K562 (cell line): ENCODE measurements around the gene BRD4.

ENCODE experiments used
- GATA2 ChIP-seq: sonication (generic); formaldehyde crosslinking; IDR thresholded peaks from 2 replicates; pipeline ENCODE4 v1.4.0; 2020; ENCODE audit warnings: mild to moderate bottlenecking, missing genetic modification reagents
- RB1 ChIP-seq: fragments of 450-650 bp; IDR thresholded peaks from 2 replicates; pipeline ENCODE4 v1.6.1; 2017; ENCODE audit warnings: low read depth, mild to moderate bottlenecking
- ZNF3 ChIP-seq: fragments of 250-450 bp; sonication (Bioruptor Pico); IDR thresholded peaks from 2 replicates; pipeline ENCODE4 v1.5.0; 2021; ENCODE audit warnings: mild to moderate bottlenecking, moderate library complexity
- TF ChIP-seq, protein P1 (sequence below), 3 experiments: IDR thresholded peaks in 2 of 3; conservative IDR thresholded peaks in 1 of 3; 2 replicates each; pipeline ENCODE4 v1.5.1; 2011 to 2012; ENCODE audit warnings: low read length in 3 of 3, mild to moderate bottlenecking in 3 of 3, control low read depth in 2 of 3, improper control_type of control experiment in 1 of 3, inconsistent platforms in 1 of 3, low read depth in 1 of 3, mixed read lengths in 1 of 3, moderate library complexity in 1 of 3; ENCODE audit not compliant: insufficient read depth in 2 of 3
- TF ChIP-seq, protein P2 (sequence below), 2 experiments: fragments of 450-650 bp; formaldehyde crosslinking in 1 of 2; IDR thresholded peaks; 2 replicates each; pipeline versions ENCODE4 v1.4.0 to v1.6.1; 2014 to 2020; ENCODE audit warnings: mild to moderate bottlenecking in 2 of 2, borderline replicate concordance in 1 of 2, low read depth in 1 of 2

DNA sequence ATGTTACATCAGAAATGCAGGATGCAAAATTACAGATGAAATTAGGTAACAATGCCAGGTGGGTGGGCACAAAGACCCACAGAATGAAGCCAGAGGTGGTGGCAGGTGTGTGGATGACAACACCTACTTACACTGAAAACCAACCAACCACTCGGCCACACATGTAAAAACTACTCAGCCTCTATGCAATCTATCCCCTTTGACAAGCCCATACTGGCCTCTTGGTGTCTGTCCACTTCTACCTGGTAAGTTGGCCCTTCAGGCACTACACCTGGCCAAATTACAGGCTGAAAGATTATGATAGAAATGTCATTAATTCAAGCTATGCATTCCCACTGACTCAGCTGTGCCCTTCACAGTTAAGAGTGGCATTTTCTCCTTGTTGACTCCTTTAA is 50.0 kb downstream of the BRD4 start:
- no peak for TF ChIP-seq ZNF3 (CRISPR knock-in tag)
- TF ChIP-seq GATA2: no peak
- TF ChIP-seq, protein P1, sequence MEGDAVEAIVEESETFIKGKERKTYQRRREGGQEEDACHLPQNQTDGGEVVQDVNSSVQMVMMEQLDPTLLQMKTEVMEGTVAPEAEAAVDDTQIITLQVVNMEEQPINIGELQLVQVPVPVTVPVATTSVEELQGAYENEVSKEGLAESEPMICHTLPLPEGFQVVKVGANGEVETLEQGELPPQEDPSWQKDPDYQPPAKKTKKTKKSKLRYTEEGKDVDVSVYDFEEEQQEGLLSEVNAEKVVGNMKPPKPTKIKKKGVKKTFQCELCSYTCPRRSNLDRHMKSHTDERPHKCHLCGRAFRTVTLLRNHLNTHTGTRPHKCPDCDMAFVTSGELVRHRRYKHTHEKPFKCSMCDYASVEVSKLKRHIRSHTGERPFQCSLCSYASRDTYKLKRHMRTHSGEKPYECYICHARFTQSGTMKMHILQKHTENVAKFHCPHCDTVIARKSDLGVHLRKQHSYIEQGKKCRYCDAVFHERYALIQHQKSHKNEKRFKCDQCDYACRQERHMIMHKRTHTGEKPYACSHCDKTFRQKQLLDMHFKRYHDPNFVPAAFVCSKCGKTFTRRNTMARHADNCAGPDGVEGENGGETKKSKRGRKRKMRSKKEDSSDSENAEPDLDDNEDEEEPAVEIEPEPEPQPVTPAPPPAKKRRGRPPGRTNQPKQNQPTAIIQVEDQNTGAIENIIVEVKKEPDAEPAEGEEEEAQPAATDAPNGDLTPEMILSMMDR (IDR thresholded peaks at IDR 0.05 in 2 of 3, conservative IDR thresholded peaks at IDR 0.05 in 1 of 3; ENCODE audit: insufficient read depth in 2 of 3, low read depth in 1 of 3, low read length in 3 of 3): no peak
- TF ChIP-seq RB1: no peak
- TF ChIP-seq, protein P2, sequence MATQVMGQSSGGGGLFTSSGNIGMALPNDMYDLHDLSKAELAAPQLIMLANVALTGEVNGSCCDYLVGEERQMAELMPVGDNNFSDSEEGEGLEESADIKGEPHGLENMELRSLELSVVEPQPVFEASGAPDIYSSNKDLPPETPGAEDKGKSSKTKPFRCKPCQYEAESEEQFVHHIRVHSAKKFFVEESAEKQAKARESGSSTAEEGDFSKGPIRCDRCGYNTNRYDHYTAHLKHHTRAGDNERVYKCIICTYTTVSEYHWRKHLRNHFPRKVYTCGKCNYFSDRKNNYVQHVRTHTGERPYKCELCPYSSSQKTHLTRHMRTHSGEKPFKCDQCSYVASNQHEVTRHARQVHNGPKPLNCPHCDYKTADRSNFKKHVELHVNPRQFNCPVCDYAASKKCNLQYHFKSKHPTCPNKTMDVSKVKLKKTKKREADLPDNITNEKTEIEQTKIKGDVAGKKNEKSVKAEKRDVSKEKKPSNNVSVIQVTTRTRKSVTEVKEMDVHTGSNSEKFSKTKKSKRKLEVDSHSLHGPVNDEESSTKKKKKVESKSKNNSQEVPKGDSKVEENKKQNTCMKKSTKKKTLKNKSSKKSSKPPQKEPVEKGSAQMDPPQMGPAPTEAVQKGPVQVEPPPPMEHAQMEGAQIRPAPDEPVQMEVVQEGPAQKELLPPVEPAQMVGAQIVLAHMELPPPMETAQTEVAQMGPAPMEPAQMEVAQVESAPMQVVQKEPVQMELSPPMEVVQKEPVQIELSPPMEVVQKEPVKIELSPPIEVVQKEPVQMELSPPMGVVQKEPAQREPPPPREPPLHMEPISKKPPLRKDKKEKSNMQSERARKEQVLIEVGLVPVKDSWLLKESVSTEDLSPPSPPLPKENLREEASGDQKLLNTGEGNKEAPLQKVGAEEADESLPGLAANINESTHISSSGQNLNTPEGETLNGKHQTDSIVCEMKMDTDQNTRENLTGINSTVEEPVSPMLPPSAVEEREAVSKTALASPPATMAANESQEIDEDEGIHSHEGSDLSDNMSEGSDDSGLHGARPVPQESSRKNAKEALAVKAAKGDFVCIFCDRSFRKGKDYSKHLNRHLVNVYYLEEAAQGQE (IDR thresholded peaks at IDR 0.05; ENCODE audit: borderline replicate concordance): no peak
- TF ChIP-seq, protein P2 (CRISPR knock-in tag; IDR thresholded peaks at IDR 0.05; ENCODE audit: low read depth): no peak
